ENCODE data around the gene PDCD2. TPM values are rescaled to one million over a fixed set of nuclear protein-coding genes. Genes with fewer than 3 reads are reported as not detected.

The PDCD2 gene
- total RNA-seq, 3 donors from 2014 or later (not counting 1 experiment from before 2014, with no cell fraction given) = 40.4 to 58.4 (median 42.2) TPM

GRCh38 chr6:170584954-170585498 is 589 bp upstream of the PDCD2 start:
- Mint-ChIP-seq H3K27ac (peak overlapping the region; percentile 95 to 97), H3K4me1 (peaks cover 32 to 37% of the 10 kb centered on the region in 2 donors), H3K4me3 (peak overlapping the region; percentile 97), H3K9me3 (peaks cover 0 to 3% of the 10 kb centered on the region in 2 donors), H3K27me3 (ENCODE audit: low read depth in 2 of 2) (peaks cover 3 to 16% of the 10 kb centered on the region in 2 donors), H3K36me3 (no peaks in the 10 kb centered on the region)
- ATAC-seq (no peak), DNase-seq (no peak)
- peak overlapping the region; percentile 87 for H3K27ac ChIP-seq (ENCODE audit: low read length)
- no peaks in the 10 kb centered on the region for H3K27me3 ChIP-seq (ENCODE audit: control insufficient read depth, insufficient read depth, low read length)
- peaks cover 12% of the 10 kb centered on the region for H3K36me3 ChIP-seq (ENCODE audit: control insufficient read depth, insufficient read depth, low read length)
- H3K9me3 ChIP-seq (ENCODE audit: control insufficient read depth, insufficient read depth, low read length) = peaks cover under 1% of the 10 kb centered on the region
- peaks cover 13% of the 10 kb centered on the region for H3K4me1 ChIP-seq (ENCODE audit: control insufficient read depth, insufficient read depth, low read length)
- H3K4me3 ChIP-seq (ENCODE audit: low read length) = peak overlapping the region; percentile 75
- intact Hi-C loops (cut with micrococcal nuclease) = loop anchor here (1.0 kb wide), 2 partner anchors 31 to 883 kb away; partner anchors contain the start of genes C6orf120, TBP and WDR27
- 11% methylated on average over 6 of the region's 6 CpGs for WGBS (ENCODE audit: insufficient coverage)
- TF ChIP-seq CTCF (IDR thresholded peaks at IDR 0.05) = no peak

- H3K36me3 ChIP-seq (ENCODE audit: control insufficient read depth, insufficient read depth, low read length) = peaks cover 21% of the 10 kb centered on the region
- no peaks in the 10 kb centered on the region for H3K9me3 Mint-ChIP-seq
- peak overlapping the region; percentile 97 for H3K4me3 Mint-ChIP-seq
- TF ChIP-seq CTCF (IDR thresholded peaks at IDR 0.05) = no peak
- WGBS (ENCODE audit: insufficient coverage) = 0% methylated on average over 11 of the region's 12 CpGs
- H3K4me3 ChIP-seq (ENCODE audit: low read length) = peak overlapping the region; percentile 75
- peaks cover 37 to 38% of the 10 kb centered on the region in 2 donors for H3K4me1 Mint-ChIP-seq
- intact Hi-C loops (cut with micrococcal nuclease) = loop anchor here (1.0 kb wide), 2 partner anchors 29 to 881 kb away; partner anchors contain the start of genes C6orf120, TBP and WDR27
- peaks cover 7% of the 10 kb centered on the region for H3K36me3 Mint-ChIP-seq
- no peaks in the 10 kb centered on the region for H3K9me3 ChIP-seq (ENCODE audit: control insufficient read depth, insufficient read depth, low read length)
- H3K27me3 ChIP-seq (ENCODE audit: control insufficient read depth, insufficient read depth, low read length) = no peaks in the 10 kb centered on the region
- peaks cover 13% of the 10 kb centered on the region for H3K4me1 ChIP-seq (ENCODE audit: control insufficient read depth, insufficient read depth, low read length)
- no peak for DNase-seq
- no peak for ATAC-seq
- peaks cover 3 to 16% of the 10 kb centered on the region in 2 donors for H3K27me3 Mint-ChIP-seq (ENCODE audit: low read depth in 2 of 2)
- H3K27ac ChIP-seq (ENCODE audit: low read length) = peak overlapping the region; percentile 49
- peak overlapping the region; percentile 95 to 97 for H3K27ac Mint-ChIP-seq
These were observed 669 bp downstream of the PDCD2 start for GRCh38 chr6:170583756-170584180.

- Mint-ChIP-seq H3K36me3 (peaks cover 11% of the 10 kb centered on the region), H3K27ac (peak overlapping the region; percentile 11 to 54), H3K4me3 (no peak overlapping the region), H3K27me3 (ENCODE audit: low read depth in 2 of 2) (no peaks in the 10 kb centered on the region), H3K4me1 (peaks cover 24 to 27% of the 10 kb centered on the region in 2 donors), H3K9me3 (no peaks in the 10 kb centered on the region)
- intact Hi-C loops (cut with micrococcal nuclease) = no loop called here
- H3K27me3 ChIP-seq (ENCODE audit: control insufficient read depth, insufficient read depth, low read length) = no peaks in the 10 kb centered on the region
- H3K36me3 ChIP-seq (ENCODE audit: control insufficient read depth, insufficient read depth, low read length) = peaks cover 52% of the 10 kb centered on the region
- peaks cover 3% of the 10 kb centered on the region for H3K4me1 ChIP-seq (ENCODE audit: control insufficient read depth, insufficient read depth, low read length)
- no peak overlapping the region for H3K27ac ChIP-seq (ENCODE audit: low read length)
- no peak for DNase-seq
- no peaks in the 10 kb centered on the region for H3K9me3 ChIP-seq (ENCODE audit: control insufficient read depth, insufficient read depth, low read length)
- H3K4me3 ChIP-seq (ENCODE audit: low read length) = no peak overlapping the region
- no peak for TF ChIP-seq CTCF (IDR thresholded peaks at IDR 0.05)
- no peak for ATAC-seq
These were observed 5.5 kb downstream of the PDCD2 start for GRCh38 chr6:170578909-170579308.

DNA sequence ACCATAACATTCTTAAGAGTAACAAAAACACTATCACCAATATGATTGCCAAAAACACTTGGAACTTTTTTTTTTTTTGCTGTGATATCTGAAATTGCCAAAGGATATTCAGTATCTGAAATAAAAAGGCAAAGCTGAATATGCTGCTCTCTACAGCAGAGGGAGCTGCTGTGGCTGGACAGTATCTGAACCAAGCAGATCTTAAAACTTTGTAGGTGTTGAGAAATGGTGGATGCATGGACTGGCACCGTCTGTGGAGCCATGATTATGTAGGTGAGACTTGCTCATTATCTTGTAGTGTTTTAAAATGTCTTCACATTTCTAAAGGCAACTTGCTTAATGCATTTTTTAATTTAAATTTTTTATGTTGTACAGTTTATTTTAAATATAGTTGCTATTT is 9.2 kb downstream of the PDCD2 start:
- Histone ChIP-seq H3K36me3 (ENCODE audit: control insufficient read depth, insufficient read depth, low read length) (peaks cover 67% of the 10 kb centered on the region), H3K4me1 (ENCODE audit: control insufficient read depth, insufficient read depth, low read length) (no peaks in the 10 kb centered on the region), H3K9me3 (ENCODE audit: control insufficient read depth, insufficient read depth, low read length) (no peaks in the 10 kb centered on the region), H3K27ac (ENCODE audit: low read length) (no peak overlapping the region), H3K4me3 (ENCODE audit: low read length) (no peak overlapping the region), H3K27me3 (ENCODE audit: control insufficient read depth, insufficient read depth, low read length) (no peaks in the 10 kb centered on the region)
- ATAC-seq (no peak), DNase-seq (no peak)
- Mint-ChIP-seq H3K4me1 (peaks cover 0 to 8% of the 10 kb centered on the region in 2 donors), H3K36me3 (peaks cover 13% of the 10 kb centered on the region), H3K27me3 (ENCODE audit: low read depth in 2 of 2) (no peaks in the 10 kb centered on the region), H3K27ac (peak overlapping the region in 1 of 2 donors; percentile 46), H3K9me3 (no peaks in the 10 kb centered on the region), H3K4me3 (no peak overlapping the region)
- TF ChIP-seq CTCF (IDR thresholded peaks at IDR 0.05) = no peak
- WGBS (ENCODE audit: insufficient coverage) = 100% methylated on average over 1 of the region's 1 CpG
- intact Hi-C loops (cut with micrococcal nuclease) = no loop called here

All from natural killer cell (primary cell).